Measurements from ENCODE around the gene CCL27.

GRCh38 chr9:34646211-34647083 is 16.0 kb downstream of the CCL27 start, which contains the start of gene GALT:
- TF ChIP-seq, protein P1, sequence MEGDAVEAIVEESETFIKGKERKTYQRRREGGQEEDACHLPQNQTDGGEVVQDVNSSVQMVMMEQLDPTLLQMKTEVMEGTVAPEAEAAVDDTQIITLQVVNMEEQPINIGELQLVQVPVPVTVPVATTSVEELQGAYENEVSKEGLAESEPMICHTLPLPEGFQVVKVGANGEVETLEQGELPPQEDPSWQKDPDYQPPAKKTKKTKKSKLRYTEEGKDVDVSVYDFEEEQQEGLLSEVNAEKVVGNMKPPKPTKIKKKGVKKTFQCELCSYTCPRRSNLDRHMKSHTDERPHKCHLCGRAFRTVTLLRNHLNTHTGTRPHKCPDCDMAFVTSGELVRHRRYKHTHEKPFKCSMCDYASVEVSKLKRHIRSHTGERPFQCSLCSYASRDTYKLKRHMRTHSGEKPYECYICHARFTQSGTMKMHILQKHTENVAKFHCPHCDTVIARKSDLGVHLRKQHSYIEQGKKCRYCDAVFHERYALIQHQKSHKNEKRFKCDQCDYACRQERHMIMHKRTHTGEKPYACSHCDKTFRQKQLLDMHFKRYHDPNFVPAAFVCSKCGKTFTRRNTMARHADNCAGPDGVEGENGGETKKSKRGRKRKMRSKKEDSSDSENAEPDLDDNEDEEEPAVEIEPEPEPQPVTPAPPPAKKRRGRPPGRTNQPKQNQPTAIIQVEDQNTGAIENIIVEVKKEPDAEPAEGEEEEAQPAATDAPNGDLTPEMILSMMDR (IDR thresholded peaks at IDR 0.05) = peak; percentile 25 to 73 (median 39)
- TF ChIP-seq POLR2A (IDR thresholded peaks at IDR 0.05) = peak in 1 of 2 donors; percentile 59

Data from tibial nerve (tissue), 3 donors.